OCI-M1 (cell line): ENCODE measurements around the gene SLC24A4.
A peak's percentile ranks its signal among the peaks of the same experiment; 100 is the strongest.

Source experiments
- DNase-seq: peaks from one replicate; lab custom pipeline; 2025; lab: John Stamatoyannopoulos, UW

SLC24A4 gene

DNA sequence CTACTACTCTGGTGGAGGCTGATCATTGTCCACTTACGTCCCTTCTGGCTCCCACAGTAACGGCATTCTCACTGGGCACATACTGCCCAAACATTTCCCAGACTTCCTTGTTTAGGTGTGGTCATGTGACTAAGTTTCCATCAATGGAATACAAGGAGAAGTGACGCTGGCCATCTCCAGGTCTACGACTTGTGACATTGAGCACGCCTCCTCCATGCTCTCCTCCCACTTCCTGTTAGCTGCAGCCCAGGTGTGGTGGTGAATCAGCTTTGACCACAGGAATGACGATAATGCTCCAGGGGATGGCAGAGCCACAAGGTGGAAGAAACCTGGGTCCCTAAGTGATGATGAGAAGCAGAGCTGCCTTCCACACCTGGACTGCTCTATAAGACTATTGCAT is 6.0 kb upstream of the SLC24A4 start:
- DNase-seq: no peak

DNA sequence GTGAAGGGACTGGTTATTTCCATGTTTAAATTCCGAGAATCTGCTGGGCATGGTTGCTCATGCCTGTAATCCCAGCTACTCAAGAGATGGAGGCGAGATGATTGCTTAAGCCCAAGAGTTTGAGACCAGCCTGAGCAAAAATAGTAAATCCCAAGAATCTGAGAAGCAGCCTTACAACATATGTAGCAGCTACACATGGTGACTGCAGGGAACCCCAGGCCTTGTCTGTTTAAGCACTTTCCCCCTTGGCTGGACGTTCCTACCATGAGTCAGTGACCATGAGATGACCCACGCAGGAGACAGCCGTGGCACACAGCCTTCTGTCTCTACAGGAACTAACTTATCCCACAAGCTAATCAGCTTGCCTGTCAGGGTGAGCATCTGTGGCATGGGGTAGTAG is 5.5 kb upstream of the SLC24A4 start:
- no peak for DNase-seq

DNA sequence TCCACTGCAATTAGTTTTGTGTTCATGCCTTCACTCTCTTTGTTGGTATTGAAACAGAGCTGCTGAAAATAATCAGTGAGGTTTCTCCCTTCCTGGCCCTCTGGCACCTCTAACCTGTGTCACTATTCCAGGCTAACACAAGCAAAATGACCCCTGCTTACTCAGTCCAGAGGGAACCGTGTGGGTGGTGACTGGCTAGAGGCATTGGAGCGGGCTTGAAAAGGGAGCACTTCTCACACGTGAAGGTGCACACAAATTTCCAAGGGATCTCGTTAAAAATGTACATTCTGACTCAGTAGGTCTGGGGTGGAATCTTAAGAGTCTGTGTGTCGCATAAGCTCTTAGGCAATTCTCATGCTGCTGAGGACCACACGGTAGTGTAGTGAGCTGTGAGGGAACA is 1.3 kb upstream of the SLC24A4 start:
- DNase-seq: no peak

- no peak for DNase-seq
Observed at GRCh38 chr14:92322516-92322915, 449 bp upstream of the SLC24A4 start.

DNA sequence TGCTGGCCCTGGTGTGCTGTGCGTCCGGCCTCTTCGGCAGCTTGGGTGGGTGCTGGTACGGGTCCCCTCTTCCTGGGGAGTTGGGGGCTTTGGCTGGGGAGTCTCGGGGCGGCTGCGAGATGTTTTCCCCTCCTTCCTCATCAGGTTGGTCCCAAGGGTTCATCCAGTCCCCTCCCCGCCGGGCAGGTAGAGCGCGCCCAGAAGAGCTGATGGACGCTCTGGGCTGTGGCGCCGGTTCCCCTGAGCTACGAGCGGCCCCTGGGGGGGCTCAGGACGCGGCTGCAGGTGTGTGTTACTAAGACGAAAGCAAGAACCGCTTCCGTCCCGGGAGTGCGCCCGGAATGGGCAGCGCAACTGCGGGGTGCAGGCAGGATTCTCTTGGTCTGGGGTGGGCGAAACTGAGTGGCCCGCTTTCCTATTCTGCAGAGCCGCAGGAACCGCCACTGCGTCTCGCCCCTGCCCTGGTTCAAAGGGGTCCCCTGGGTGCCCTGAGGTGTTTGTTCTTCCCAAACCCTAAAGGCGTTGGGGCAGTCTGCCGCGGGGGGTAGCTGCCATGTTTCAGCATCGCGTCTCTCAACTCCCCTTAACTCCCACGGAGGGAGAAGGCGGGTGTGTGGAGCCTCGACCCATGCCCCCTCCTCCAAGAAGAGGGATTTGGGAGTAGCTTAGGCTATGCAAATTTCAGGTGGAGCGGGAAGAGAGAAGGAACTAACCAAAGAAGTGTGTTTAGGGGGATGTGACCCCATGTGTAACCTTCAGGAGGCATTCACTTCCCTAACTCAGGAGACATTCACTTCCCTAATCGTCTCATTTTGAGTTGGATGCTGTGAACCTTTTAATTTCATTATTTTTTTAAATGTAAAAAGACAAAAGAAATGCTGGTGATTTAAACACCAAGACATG is 1.2 kb downstream of the SLC24A4 start:
- no peak for DNase-seq

GRCh38 chr14:92325835-92326234 is 2.9 kb downstream of the SLC24A4 start:
- no peak for DNase-seq

- no peak for DNase-seq
Observed at GRCh38 chr14:92328664-92329255, 5.8 kb downstream of the SLC24A4 start.

GRCh38 chr14:92334050-92334449 is 11.1 kb downstream of the SLC24A4 start:
- DNase-seq: no peak

DNA sequence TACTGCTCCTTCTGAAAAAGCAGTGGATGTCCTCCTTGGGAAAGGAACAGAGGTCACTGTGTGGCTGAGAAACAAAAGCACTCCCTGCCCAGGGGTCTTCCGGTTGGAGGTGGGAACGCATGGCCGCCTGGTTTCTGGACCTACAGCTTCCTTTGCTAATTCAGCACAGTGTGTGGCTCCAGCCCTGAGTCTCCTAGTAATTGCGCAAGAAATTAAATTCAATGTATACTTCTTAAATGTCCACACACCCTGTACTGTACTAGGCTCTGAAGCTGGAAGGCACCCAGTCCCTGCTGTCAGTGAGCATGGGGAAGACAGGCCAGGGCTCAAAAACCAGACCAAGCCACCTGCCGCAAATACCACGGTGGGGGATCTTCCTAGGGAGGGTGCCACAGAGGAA is 13.4 kb downstream of the SLC24A4 start:
- no peak for DNase-seq

DNA sequence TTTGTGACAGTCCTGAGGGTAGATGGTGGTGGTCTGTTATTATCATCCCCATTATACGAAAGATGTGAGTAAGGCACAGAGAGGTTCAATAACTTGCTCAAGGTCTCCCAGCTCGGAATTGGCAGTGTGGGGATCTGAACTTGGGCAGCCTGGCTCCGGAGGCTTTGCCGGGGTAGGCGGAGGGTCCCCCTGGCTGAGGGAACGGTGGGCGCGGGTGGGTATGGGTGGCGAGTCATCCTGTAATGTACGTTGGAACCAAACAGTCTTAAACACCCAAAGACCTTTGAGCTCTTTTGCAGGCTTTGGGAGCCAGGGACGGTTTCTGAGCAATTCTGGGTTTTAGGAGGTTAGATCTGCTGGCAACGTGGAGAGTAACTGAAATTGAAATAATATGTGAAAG is 16.5 kb downstream of the SLC24A4 start:
- DNase-seq: no peak

- DNase-seq: no peak
Observed at GRCh38 chr14:92340071-92340470, 17.1 kb downstream of the SLC24A4 start.

DNA sequence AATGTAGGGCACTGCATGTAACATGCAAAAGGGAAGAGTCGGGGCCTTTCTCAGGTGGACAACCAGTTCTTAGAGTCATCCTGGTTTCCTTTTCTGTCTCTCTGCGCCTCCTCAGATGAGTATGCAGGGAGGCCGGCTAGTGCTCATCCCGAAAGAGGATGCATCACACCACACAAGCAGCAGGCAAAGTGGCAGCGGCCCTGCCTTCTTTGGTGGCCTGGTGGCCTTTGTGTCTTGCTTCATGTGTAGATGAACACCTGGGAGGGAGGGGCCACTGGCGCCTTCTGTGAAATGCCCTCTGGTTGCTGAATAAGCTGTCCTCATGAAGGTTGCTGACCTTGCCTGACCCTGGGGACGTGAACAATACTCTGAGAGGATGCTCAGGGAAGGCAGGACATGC is 18.0 kb downstream of the SLC24A4 start:
- no peak for DNase-seq

GRCh38 chr14:92341791-92342190 is 18.8 kb downstream of the SLC24A4 start:
- no peak for DNase-seq

GRCh38 chr14:92348154-92348553 is 25.2 kb downstream of the SLC24A4 start:
- no peak for DNase-seq

DNA sequence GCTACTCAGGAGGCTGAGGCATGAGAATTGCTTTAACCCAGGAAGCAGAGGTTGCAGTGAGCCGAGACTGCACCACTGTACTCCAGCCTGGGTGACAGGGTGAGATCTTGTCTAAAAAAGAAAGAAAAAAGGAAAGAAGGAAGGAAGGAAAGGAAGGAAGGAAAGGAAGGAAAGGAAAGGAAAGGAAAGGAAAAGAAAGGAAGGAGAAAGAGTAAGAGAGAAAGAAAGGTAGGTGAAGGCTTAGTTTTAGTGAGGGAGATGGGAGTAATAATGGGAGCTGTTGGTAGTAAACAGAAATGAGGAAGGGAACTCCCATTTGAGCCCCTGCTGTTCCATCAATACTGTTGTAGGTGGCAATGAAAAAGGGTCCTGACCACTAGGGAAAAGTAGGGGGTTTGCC is 28.8 kb downstream of the SLC24A4 start:
- no peak for DNase-seq

- peak; percentile 46 for DNase-seq
Observed at GRCh38 chr14:92352158-92352985, 29.4 kb downstream of the SLC24A4 start.

DNA sequence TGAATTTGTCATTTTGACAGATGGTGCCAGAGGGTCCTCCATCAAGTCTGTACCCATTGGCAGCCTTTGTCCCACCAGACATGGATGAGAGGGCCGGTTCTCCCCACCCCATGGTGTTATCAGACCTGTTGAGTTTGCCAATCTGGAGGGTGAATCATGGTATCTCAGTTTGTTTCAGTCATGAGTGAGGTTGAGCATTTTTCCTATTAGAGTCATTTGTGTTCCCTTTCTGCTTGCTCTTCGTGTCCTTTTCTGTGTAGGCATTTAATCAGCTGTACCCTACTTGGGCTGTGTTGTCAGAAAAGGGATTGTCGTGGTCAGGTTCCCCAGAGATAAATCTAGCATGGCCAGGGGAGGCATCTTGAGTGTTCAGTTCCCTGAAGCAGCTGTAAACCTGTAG is 30.5 kb downstream of the SLC24A4 start:
- DNase-seq: no peak

- DNase-seq: no peak
Observed at GRCh38 chr14:92356677-92357076, 33.7 kb downstream of the SLC24A4 start.

- DNase-seq: no peak
Observed at GRCh38 chr14:92360651-92361370, 37.8 kb downstream of the SLC24A4 start.

DNA sequence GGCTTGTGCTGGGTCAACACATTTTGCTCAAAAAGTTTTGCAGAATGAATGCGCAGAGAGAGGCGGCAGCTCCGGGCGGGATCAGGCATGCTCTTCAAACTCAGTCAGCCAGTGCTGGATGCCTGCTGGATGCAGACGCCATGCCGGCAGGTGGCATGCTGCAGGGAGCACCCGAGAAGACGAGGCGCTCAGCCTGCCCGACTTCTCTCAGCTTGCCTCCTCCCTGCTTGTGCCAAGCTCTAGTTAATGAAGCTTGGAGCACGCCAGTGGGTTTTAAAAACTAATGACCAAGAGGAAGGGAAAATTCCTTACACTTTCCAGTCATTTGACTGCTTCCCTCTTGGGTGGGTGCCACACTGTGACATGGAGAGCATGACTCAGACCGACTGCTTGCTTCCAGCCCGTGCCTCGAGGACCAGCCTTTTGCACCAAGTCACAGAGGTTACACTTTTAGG is 39.8 kb downstream of the SLC24A4 start:
- DNase-seq: no peak

GRCh38 chr14:92366237-92366636 is 43.3 kb downstream of the SLC24A4 start:
- no peak for DNase-seq

DNA sequence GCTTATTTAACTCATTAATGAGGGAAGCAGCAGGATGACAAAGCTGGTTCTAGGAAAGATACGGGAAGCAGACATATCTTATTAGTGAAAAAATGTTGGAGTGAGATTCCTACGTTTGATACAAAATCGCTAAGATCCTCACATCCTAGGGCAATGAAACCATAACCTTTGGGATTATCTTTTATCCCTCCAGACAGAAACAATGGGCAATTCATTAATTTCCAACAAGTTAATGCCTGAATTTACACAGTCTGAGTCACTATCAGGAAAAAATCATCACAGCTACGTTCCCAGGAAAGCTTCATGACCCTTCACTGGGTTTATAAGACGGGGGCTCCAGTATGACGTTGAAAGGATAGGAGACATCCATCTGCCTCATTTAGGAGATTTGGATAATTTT is 45.0 kb downstream of the SLC24A4 start:
- no peak for DNase-seq
